GM21723 (cell line): ENCODE results near the gene TTC39B.

Experiments
- ATAC-seq: cut with Tn5 transposase; IDR thresholded peaks from one replicate; pipeline ENCODE4 v1.9.1; 2021; ENCODE audit warnings: mild to moderate bottlenecking, moderate library complexity; ENCODE audit not compliant: unreplicated experiment

Gene TTC39B

GRCh38 chr9:15138357-15138686, 168.7 kb downstream of the TTC39B start:
- no peak for ATAC-seq

- ATAC-seq = no peak
These were observed 169.2 kb downstream of the TTC39B start for GRCh38 chr9:15137658-15138356.

- no peak for ATAC-seq
These were observed 169.9 kb downstream of the TTC39B start for GRCh38 chr9:15137089-15137488.

GRCh38 chr9:15136646-15137045, 170.4 kb downstream of the TTC39B start:
- ATAC-seq = no peak

GRCh38 chr9:15135164-15135792, 171.7 kb downstream of the TTC39B start:
- peak; percentile 93 for ATAC-seq

GRCh38 chr9:15133488-15133887, 173.5 kb downstream of the TTC39B start:
- ATAC-seq = no peak

GRCh38 chr9:15132091-15132490, 174.9 kb downstream of the TTC39B start:
- ATAC-seq = no peak

- ATAC-seq = no peak
These were observed 175.9 kb downstream of the TTC39B start for GRCh38 chr9:15131094-15131493.

- ATAC-seq = no peak
These were observed 179.2 kb downstream of the TTC39B start for GRCh38 chr9:15127831-15128230.

GRCh38 chr9:15121630-15122029, 185.4 kb downstream of the TTC39B start:
- ATAC-seq = no peak

GRCh38 chr9:15116130-15116580, 190.9 kb downstream of the TTC39B start:
- no peak for ATAC-seq

GRCh38 chr9:15115702-15116101, 191.3 kb downstream of the TTC39B start:
- no peak for ATAC-seq

GRCh38 chr9:15115041-15115440, 192.0 kb downstream of the TTC39B start:
- ATAC-seq = no peak
